ENCODE measurements around the gene EPHA7. TPM values are rescaled to one million over a fixed set of nuclear protein-coding genes. Genes with fewer than 3 reads are reported as not detected.

The EPHA7 gene
- total RNA-seq, 1 experiment from 2014 or later = 10.7 TPM

- no peak overlapping the region for H3K27ac ChIP-seq (ENCODE audit: low read depth, low read length, poor library complexity, severe bottlenecking)
- intact Hi-C loops (cut with micrococcal nuclease; ENCODE audit: unreplicated experiment) = no loop called here
- no peak overlapping the region for H3K4me3 ChIP-seq (ENCODE audit: low read depth, low read length, poor library complexity, severe bottlenecking)
- ChIA-PET CTCF (no interaction called here), POLR2A (ENCODE audit: low non-redundant PET) (no interaction called here)
- DNase-seq (ENCODE audit: low spot score) = peak; percentile 52
- no TSS peak for BruUV-seq (replicated peaks)
- no peaks in the 10 kb centered on the region for H3K9me3 ChIP-seq (ENCODE audit: low read depth, low read length, poor library complexity, severe bottlenecking)
- TF ChIP-seq EZH2 (IDR thresholded peaks at IDR 0.05; ENCODE audit: borderline replicate concordance, low read depth, low read length, poor library complexity, severe bottlenecking) = no peak
- H3K4me1 ChIP-seq (ENCODE audit: insufficient read depth, low read length, poor library complexity, severe bottlenecking) = peaks cover 4% of the 10 kb centered on the region
- H3K36me3 ChIP-seq (ENCODE audit: insufficient read depth, low read length, poor library complexity, severe bottlenecking) = no peaks in the 10 kb centered on the region
- H3K27me3 ChIP-seq (replicated peaks; ENCODE audit: insufficient read depth, low read depth, low read length, poor library complexity) = no peaks in the 10 kb centered on the region
Observed at GRCh38 chr6:93351222-93351621, 68.1 kb downstream of the EPHA7 start.

DNA sequence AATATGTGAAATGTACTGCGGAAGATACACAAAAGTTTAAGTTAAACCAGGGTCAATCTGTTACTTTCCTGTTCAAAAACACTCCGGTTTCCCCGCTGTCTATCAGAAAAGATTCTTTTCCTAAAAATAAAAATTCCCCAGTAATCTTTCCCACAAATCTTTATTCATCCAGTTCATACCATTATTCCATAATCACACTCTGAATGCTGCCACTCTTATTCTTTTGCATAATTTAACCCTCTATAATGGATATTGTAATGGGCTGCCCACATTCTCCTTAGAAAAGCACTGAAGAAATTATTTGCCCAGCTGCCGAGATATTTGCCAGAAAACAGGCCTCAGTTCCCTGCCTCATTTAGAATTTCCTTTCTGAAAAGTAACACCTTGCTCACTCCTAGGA, 68.6 kb downstream of the EPHA7 start:
- POLR2A ChIA-PET (ENCODE audit: low non-redundant PET) = no interaction called here

DNA sequence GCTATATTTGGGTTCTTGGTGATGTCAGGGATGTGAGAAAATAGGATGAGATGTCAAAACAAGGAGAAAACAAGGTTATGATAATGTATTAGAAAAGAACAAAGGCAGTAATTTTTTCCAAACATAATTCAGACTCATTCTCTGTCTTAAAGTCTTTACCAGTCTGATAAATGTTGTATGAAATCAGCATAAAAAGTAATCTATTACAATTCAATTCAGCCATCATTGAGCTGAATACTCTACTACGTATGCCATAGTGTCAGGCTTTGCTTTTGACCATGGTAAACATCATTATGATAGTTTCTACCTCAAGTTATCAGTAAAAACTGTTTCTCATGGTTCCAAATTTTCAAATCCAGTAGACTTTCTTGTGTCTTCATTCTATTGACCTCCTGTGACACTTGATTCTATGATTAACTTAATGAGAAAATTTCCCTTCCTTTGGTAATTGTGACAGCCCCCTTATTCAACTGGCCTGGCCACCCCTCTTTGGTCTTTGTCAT, 75.0 kb downstream of the EPHA7 start:
- no TSS peak for BruUV-seq (replicated peaks)
- Histone ChIP-seq H3K4me1 (ENCODE audit: insufficient read depth, low read length, poor library complexity, severe bottlenecking) (no peaks in the 10 kb centered on the region), H3K4me3 (ENCODE audit: low read depth, low read length, poor library complexity, severe bottlenecking) (no peak overlapping the region), H3K36me3 (ENCODE audit: insufficient read depth, low read length, poor library complexity, severe bottlenecking) (no peaks in the 10 kb centered on the region), H3K27me3 (replicated peaks; ENCODE audit: insufficient read depth, low read depth, low read length, poor library complexity) (no peaks in the 10 kb centered on the region), H3K27ac (ENCODE audit: low read depth, low read length, poor library complexity, severe bottlenecking) (no peak overlapping the region), H3K9me3 (ENCODE audit: low read depth, low read length, poor library complexity, severe bottlenecking) (no peaks in the 10 kb centered on the region)
- DNase-seq (ENCODE audit: low spot score) = no peak
- TF ChIP-seq, protein P1, sequence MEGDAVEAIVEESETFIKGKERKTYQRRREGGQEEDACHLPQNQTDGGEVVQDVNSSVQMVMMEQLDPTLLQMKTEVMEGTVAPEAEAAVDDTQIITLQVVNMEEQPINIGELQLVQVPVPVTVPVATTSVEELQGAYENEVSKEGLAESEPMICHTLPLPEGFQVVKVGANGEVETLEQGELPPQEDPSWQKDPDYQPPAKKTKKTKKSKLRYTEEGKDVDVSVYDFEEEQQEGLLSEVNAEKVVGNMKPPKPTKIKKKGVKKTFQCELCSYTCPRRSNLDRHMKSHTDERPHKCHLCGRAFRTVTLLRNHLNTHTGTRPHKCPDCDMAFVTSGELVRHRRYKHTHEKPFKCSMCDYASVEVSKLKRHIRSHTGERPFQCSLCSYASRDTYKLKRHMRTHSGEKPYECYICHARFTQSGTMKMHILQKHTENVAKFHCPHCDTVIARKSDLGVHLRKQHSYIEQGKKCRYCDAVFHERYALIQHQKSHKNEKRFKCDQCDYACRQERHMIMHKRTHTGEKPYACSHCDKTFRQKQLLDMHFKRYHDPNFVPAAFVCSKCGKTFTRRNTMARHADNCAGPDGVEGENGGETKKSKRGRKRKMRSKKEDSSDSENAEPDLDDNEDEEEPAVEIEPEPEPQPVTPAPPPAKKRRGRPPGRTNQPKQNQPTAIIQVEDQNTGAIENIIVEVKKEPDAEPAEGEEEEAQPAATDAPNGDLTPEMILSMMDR (conservative IDR thresholded peaks at IDR 0.05; ENCODE audit: low read depth, low read length) = no peak
- no peak for TF ChIP-seq EZH2 (IDR thresholded peaks at IDR 0.05; ENCODE audit: borderline replicate concordance, low read depth, low read length, poor library complexity, severe bottlenecking)
- POLR2A ChIA-PET (ENCODE audit: low non-redundant PET) = no interaction called here
- intact Hi-C loops (cut with micrococcal nuclease; ENCODE audit: unreplicated experiment) = no loop called here
- CTCF ChIA-PET = no interaction called here

More for the DNA sequence above, 68.6 kb downstream of the EPHA7 start:
- BruUV-seq (replicated peaks) = no TSS peak
- no peak overlapping the region for H3K4me3 ChIP-seq (ENCODE audit: low read depth, low read length, poor library complexity, severe bottlenecking)
- intact Hi-C loops (cut with micrococcal nuclease; ENCODE audit: unreplicated experiment) = no loop called here
- TF ChIP-seq EZH2 (IDR thresholded peaks at IDR 0.05; ENCODE audit: borderline replicate concordance, low read depth, low read length, poor library complexity, severe bottlenecking) = no peak
- TF ChIP-seq, protein P1 (conservative IDR thresholded peaks at IDR 0.05; ENCODE audit: low read depth, low read length) = no peak
- H3K9me3 ChIP-seq (ENCODE audit: low read depth, low read length, poor library complexity, severe bottlenecking) = no peaks in the 10 kb centered on the region
- no peaks in the 10 kb centered on the region for H3K27me3 ChIP-seq (replicated peaks; ENCODE audit: insufficient read depth, low read depth, low read length, poor library complexity)
- peaks cover 4% of the 10 kb centered on the region for H3K4me1 ChIP-seq (ENCODE audit: insufficient read depth, low read length, poor library complexity, severe bottlenecking)
- no peak overlapping the region for H3K27ac ChIP-seq (ENCODE audit: low read depth, low read length, poor library complexity, severe bottlenecking)
- no peak for DNase-seq (ENCODE audit: low spot score)
- no peaks in the 10 kb centered on the region for H3K36me3 ChIP-seq (ENCODE audit: insufficient read depth, low read length, poor library complexity, severe bottlenecking)
- CTCF ChIA-PET = no interaction called here

DNA sequence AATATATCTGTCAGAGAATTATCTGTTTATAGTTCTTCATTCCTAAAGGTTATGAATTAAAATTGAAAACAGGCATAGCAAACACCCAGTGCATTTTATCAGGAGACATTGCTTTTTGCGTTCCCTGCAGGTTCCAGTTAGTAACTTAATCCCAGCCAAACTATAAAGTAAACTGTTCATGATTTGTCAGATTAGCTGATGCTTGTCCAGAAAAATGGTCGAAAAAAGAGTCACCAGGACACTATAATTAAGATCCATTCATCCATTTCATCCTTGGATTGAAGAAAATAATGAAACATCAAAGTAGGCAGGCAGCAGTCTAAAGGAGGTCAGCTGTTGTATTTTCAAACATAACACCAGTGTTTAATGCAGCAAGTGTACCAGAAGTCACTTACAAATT, 75.9 kb downstream of the EPHA7 start:
- Histone ChIP-seq H3K36me3 (ENCODE audit: insufficient read depth, low read length, poor library complexity, severe bottlenecking) (no peaks in the 10 kb centered on the region), H3K27me3 (replicated peaks; ENCODE audit: insufficient read depth, low read depth, low read length, poor library complexity) (no peaks in the 10 kb centered on the region), H3K4me1 (ENCODE audit: insufficient read depth, low read length, poor library complexity, severe bottlenecking) (no peaks in the 10 kb centered on the region), H3K4me3 (ENCODE audit: low read depth, low read length, poor library complexity, severe bottlenecking) (no peak overlapping the region), H3K9me3 (ENCODE audit: low read depth, low read length, poor library complexity, severe bottlenecking) (no peaks in the 10 kb centered on the region), H3K27ac (ENCODE audit: low read depth, low read length, poor library complexity, severe bottlenecking) (no peak overlapping the region)
- POLR2A ChIA-PET (ENCODE audit: low non-redundant PET) = no interaction called here
- CTCF ChIA-PET = no interaction called here
- no peak for DNase-seq (ENCODE audit: low spot score)
- intact Hi-C loops (cut with micrococcal nuclease; ENCODE audit: unreplicated experiment) = no loop called here
- no TSS peak for BruUV-seq (replicated peaks)
- TF ChIP-seq EZH2 (IDR thresholded peaks at IDR 0.05; ENCODE audit: borderline replicate concordance, low read depth, low read length, poor library complexity, severe bottlenecking) = no peak
- TF ChIP-seq, protein P1 (conservative IDR thresholded peaks at IDR 0.05; ENCODE audit: low read depth, low read length) = no peak

Measured in A673 (cell line).